NCI-H446 treated with DMSO at 0.1 percent for 48 hours (cell line): Measurements from ENCODE around the gene RPL13.
"Not testable (repeated sequence)": the region's sequence is repeated elsewhere in the genome, so short reads cannot be mapped to it uniquely, and the experiment has no call there.

Source experiments
- DNase-seq: peaks from one replicate; lab custom pipeline; 2025; lab: John Stamatoyannopoulos, UW

Gene RPL13

DNA sequence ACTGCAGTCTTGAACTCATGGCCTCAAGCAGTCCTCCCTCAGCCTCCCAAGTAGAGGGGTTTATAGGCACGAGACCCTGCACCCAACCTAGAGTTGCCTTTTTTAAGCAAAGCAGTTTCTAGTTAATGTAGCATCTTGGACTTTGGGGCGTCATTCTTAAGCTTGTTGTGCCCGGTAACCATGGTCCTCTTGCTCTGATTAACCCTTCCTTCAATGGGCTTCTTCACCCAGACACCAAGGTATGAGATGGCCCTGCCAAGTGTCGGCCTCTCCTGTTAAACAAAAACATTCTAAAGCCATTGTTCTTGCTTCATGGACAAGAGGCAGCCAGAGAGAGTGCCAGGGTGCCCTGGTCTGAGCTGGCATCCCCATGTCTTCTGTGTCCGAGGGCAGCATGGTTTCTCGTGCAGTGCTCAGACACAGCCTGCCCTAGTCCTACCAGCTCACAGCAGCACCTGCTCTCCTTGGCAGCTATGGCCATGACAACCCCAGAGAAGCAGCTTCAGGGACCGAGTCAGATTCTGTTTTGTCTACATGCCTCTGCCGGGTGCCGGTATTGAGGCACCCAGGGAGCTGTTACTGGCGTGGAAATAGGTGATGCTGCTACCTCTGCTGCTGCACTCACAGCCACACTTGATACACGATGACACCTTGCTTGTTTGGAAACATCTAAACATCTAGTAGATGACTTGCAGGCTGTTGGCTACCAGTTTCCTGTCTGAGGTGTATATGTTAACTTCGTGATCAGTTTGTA, 3.3 kb downstream of the RPL13 start:
- DNase-seq = no peak

DNA sequence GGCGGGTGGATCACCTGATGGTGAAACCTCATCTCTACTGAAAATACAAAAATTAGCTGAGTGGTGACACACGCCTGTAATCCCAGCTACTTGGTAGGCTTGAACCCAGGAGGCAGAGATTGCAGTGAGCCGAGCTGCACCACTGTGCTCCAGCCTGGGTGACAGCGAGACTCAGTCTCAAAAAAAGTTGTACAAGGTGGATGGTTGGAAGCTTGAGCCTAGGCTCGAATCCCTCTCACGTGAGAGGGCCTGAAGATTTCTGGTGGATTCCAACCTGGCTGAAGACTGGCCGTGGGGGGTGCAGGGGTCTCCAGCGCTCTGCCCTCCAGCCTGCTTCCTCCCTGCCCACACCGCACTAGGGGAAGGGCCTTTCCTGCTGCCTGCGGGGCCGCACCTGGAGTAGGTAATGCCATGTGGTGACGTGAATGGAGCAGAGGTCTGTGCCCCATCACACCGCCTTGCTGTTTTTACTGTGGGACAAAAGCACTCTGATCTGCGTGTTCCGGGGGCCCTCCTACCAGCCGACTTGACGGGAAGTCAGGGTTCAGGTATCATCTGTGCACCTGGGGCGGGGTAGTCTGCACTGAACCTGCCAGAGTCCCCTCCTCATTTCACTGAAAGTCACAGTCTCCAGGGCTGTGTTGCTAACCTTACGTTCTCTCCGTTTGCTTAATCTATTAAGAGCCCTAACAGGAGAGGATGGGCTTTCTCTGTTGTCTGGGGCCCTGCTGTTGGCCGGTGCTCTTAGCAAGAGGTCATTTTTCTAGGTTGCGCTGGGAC, 4.2 kb downstream of the RPL13 start:
- DNase-seq = no peak

DNA sequence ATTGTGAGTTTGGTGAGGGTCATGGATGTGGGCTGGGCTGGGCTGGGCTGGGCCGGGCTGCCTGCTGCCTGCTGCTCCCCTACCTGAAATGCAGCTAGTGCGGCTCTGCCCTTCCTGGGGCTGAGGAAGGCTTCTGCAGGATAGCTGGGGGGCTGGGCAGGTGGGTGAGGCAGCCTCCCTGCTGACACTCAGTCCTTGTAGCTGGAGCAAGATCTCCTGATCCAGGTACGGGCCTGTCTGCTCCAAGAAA, 4.7 kb downstream of the RPL13 start:
- no peak for DNase-seq

DNA sequence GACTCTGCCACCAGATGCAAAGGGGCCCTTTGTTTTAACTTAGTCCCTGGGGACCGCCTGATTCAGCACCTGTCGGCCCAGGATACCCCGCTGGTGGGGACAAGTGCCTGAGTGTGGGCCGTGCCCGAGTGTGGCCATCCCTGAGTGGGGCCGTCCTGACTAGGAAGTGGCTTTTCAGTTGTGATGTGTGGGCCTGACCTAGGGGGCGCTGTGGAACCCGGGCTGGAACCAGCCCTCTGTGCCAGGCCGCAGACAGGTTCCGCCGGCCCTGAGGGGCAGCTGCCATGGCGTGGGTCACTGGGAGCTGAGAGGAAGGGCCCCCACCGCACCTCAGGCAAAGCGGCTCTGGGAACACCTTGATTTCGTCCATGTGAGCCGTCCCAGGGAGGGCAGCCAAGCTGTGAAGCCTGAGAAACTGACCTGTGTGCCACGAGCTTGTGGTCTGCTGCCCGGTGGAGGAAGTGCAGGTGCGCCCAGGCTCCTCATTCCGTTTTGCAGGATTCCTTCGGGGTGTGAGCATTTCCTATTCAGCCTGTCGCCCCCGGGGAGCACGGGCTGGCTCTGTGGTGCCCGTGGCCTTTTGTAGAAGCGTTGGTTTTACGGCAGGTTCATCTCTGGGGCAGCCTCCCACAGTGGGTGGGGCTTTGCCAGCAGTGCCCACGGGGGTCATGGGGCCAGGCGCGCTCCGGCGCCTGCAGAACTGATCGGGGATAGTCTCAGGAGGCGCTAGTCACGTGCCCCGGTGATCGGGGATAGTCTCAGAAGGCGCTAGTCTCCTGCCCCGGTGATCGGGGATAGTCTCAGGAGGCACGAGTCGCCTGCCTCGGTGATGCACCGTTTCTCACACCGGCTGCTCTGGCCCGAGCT, 5.3 kb downstream of the RPL13 start:
- no peak for DNase-seq

GRCh38 chr16:89567656-89568594, 7.4 kb downstream of the RPL13 start:
- DNase-seq = no peak

- no peak for DNase-seq
Measured at GRCh38 chr16:89569506-89570341, 9.2 kb downstream of the RPL13 start.

DNA sequence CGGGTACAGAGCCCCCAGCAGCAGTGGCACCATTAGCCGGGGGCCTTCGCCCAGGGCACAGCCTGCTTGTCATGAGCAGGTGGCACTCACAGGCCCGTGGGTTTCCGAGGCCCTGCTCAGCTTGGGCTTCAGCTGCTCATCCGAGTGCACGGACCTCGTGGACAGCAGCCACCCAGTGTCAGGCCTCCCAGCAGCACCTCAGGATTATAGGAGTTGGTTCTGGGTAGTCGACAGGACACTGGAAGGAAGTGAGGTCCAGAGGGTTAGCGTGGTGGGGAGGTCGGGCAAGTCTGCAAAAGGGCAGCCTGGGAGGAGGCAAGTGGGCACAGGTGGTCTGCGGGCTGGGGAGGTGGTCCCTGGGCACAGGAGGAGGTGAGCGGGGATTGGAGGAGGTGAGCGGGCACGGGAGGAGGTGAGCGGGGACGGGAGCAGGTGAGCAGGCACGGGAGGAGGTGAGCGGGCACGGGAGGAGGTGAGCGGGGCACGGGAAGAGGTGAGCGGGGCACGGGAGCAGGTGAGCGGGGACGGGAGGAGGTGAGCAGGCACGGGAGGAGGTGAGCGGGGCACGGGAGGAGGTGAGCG, 10.0 kb downstream of the RPL13 start:
- no peak for DNase-seq

DNA sequence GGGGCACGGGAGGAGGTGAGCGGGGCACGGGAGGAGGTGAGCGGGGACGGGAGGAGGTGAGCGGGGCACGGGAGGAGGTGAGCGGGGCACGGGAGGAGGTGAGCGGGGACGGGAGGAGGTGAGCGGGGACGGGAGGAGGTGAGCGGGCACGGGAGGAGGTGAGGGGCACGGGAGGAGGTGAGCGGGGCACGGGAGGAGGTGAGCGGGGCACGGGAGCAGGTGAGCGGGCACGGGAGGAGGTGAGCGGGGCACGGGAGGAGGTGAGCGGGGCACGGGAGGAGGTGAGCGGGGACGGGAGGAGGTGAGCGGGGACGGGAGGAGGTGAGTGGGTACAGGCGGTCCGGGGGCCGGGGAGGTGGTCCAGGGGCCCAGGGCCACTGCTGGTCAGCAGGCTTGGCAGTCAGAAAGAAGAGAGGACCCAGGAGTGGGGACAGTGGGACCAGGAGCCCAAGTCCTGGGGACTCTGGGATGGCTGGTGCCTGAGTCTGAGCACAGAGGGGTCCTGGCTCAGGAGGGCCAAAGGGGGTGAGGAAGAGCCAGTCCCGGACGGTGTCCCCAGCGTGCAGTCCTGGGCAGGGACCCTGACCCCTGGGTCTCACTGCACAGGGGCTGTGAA, 10.6 kb downstream of the RPL13 start:
- DNase-seq = not testable (repeated sequence)

DNA sequence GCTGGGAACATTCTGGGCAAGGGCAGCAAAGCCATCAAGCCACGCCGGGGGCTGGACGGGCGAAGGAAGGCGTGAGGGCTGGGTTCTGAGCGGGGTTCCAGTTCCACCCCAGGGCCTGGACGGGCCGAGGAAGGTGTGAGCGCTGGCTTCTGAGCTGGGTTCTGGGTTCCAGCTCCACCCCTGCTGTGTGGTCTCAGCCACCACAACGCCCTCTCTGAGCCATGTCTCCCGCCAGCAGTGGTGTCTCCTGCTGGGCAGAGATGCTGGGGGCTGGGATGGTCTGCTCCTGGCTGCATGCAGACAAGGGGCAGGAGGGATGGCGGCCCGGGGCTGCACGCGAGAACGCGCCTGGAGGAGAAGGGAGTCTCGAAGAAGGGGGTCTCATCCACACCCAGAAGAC, 11.2 kb downstream of the RPL13 start:
- no peak for DNase-seq

- DNase-seq = no peak
Measured at GRCh38 chr16:89572073-89572484, 11.6 kb downstream of the RPL13 start.

GRCh38 chr16:89572485-89573205, 12.2 kb downstream of the RPL13 start:
- DNase-seq = no peak

GRCh38 chr16:89573826-89574680, 13.6 kb downstream of the RPL13 start:
- no peak for DNase-seq

DNA sequence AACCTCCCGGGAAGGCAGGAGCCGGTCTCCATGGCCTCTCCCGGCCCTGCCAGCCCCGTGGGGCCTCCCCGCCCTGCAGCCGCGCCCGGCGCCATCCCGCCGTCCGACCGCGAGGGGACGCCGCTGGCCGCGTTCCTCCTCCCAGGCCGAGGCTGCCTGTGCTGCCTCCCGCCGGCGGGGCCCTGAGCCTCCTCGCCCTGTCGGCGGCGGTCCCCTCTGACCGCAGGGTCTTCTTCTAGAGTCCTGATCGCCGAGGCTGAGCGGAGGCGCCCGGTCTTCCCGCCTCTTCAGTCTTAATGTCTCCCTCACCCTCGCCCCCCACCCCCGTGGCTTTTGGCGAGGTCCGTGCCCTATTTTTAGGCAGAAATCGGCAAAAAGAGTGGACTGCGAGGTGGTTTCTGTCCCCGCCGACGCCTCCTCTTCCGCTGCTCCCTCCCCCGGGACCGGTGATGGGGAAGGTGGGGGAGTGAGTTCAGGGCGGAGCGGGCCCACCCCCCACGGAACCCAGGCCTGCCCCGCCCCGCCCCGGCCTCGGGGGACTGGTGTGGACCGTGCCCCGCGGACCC, 14.3 kb downstream of the RPL13 start:
- no peak for DNase-seq

DNA sequence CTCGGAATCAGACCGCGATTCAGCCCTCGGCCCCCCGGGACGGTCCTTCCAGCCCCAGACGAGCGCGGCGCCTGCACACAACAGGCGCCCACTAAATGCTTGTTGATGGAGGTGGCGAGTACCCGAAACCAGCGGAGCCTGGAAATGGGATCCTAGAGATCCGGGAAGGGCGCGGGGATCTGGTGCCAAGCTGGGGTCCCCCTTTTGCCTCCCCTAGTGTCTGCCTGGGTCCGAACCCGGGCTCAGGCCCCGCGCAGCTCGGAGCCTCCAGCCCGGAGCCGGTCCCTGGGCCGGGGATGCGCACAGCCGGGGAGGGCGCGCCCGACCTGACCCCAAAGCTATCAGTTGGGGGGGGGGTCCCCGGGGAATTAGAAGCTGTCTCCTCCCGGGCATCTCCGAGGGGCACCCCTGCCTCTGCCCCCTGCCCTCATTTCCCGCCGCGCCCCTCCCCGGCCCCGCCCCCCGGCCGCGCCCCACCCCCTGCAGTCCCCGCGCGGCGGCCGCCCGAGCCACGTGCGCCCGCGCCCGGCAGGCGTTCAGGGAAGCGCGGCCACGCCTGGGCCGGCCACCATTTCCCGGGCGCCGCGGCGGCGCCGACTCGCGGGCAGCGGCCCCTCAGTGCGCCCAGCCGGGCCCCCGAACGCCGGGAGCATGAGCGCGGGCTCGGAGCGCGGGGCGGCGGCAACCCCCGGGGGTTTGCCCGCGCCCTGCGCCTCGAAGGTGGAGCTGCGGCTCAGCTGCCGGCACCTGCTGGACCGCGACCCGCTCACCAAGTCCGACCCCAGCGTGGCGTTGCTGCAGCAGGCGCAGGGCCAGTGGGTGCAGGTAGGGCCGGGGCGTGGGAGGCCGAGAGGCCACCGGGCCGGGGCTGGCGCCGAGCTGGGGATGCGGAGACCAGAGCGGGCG, 15.0 kb downstream of the RPL13 start, which contains the start of gene CPNE7:
Gene CPNE7 (plus strand): TSS at position 512 of the 906 bp plus-strand sequence. CDS start 140 bp downstream, at position 652.
- DNase-seq = no peak

- no peak for DNase-seq
Measured at GRCh38 chr16:89576153-89577054, 15.9 kb downstream of the RPL13 start.
